Upper lobe of right lung (tissue), 1 donor: ENCODE measurements around the gene NRXN3. TPM values are rescaled to one million over a fixed set of nuclear protein-coding genes. Genes with fewer than 3 reads are reported as not detected.
A peak's percentile ranks its signal among the peaks of the same experiment; 100 is the strongest.

Experiments used
- ATAC-seq: fragments of 200-7000 bp; cut with Tn5 transposase; one replicate; pipeline ENCODE4 v1.9.1; 2020; ENCODE audit warnings: mild to moderate bottlenecking, moderate library complexity
- DNase-seq: peaks from one replicate; pipeline ENCODE4 v3.0.0-alpha.2; 2020
- H3K27ac ChIP-seq: fragments of 200-600 bp; one replicate; pipeline ENCODE4 v1.8.0; 2022
- H3K27me3 ChIP-seq: fragments of 200-600 bp; one replicate; pipeline ENCODE4 v1.8.0; 2022; ENCODE audit warnings: mild to moderate bottlenecking
- H3K36me3 ChIP-seq: fragments of 200-600 bp; one replicate; pipeline ENCODE4 v1.8.0; 2022
- H3K4me1 ChIP-seq: fragments of 200-600 bp; one replicate; pipeline ENCODE4 v1.8.0; 2022
- H3K4me3 ChIP-seq: fragments of 200-600 bp; one replicate; pipeline ENCODE4 v1.8.0; 2022; ENCODE audit warnings: mild to moderate bottlenecking
- H3K9me3 ChIP-seq: fragments of 200-600 bp; one replicate; pipeline ENCODE4 v1.8.0; 2022
- intact Hi-C: fragments of 100-400 bp; cut with DNase I; formaldehyde crosslinking; loops from one replicate; pipeline ENCODE4 v1.11.0; 2022
- total RNA-seq: library from RNA; stranded (reverse); fragmentation: NEBNext Ultra II Directional; extraction: Animal tissue kit (Norgen Biotek cat#: 25700); gene quantifications from one replicate; pipeline ENCODE4 v1.2.1, GENCODE V29; 2021
- TF ChIP-seq, protein P1 (sequence below): fragments of 200-600 bp; IDR thresholded peaks from one replicate; pipeline ENCODE4 v1.8.0; 2022; ENCODE audit warnings: antibody characterized with exemption
- donor health status: DM: no; HTN: yes; CAD: no; lungs with severe emphysema.

NRXN3 gene
- total RNA-seq, 1 donor from 2014 or later = 10.0 TPM

DNA sequence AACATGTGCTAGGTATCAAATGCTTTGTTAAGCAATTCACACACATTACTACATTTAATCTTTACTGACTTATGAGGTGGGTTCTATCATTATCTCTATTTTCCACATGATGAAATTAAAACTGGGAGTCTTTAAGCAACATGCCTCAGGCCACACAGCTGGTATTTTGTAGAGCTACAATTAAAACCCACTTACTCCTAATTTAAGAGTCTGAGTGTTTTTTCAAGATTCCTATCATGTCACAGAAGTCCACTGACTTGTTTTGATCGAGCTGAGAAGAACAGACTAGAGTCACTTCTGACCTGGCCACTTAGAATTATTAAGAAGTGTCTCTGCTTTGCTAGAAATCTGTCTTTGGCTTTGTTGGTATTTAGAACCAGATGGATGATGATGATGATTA lies 670.7 kb downstream of the NRXN3 start:
- no peaks in the 10 kb centered on the region for H3K36me3 ChIP-seq
- H3K9me3 ChIP-seq = no peaks in the 10 kb centered on the region
- no peak overlapping the region for H3K4me3 ChIP-seq
- no peaks in the 10 kb centered on the region for H3K27me3 ChIP-seq
- no peak for ATAC-seq
- TF ChIP-seq, protein P1, sequence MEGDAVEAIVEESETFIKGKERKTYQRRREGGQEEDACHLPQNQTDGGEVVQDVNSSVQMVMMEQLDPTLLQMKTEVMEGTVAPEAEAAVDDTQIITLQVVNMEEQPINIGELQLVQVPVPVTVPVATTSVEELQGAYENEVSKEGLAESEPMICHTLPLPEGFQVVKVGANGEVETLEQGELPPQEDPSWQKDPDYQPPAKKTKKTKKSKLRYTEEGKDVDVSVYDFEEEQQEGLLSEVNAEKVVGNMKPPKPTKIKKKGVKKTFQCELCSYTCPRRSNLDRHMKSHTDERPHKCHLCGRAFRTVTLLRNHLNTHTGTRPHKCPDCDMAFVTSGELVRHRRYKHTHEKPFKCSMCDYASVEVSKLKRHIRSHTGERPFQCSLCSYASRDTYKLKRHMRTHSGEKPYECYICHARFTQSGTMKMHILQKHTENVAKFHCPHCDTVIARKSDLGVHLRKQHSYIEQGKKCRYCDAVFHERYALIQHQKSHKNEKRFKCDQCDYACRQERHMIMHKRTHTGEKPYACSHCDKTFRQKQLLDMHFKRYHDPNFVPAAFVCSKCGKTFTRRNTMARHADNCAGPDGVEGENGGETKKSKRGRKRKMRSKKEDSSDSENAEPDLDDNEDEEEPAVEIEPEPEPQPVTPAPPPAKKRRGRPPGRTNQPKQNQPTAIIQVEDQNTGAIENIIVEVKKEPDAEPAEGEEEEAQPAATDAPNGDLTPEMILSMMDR = no peak
- intact Hi-C loops = no loop called here
- H3K27ac ChIP-seq = no peak overlapping the region
- no peak for DNase-seq
- H3K4me1 ChIP-seq = no peaks in the 10 kb centered on the region

GRCh38 chr14:78847801-78848200 lies 677.6 kb downstream of the NRXN3 start:
- no peaks in the 10 kb centered on the region for H3K27me3 ChIP-seq
- H3K27ac ChIP-seq = no peak overlapping the region
- intact Hi-C loops = no loop called here
- no peak overlapping the region for H3K4me3 ChIP-seq
- no peaks in the 10 kb centered on the region for H3K4me1 ChIP-seq
- no peaks in the 10 kb centered on the region for H3K9me3 ChIP-seq
- ATAC-seq = no peak
- H3K36me3 ChIP-seq = no peaks in the 10 kb centered on the region
- TF ChIP-seq, protein P1 = no peak
- DNase-seq = no peak

DNA sequence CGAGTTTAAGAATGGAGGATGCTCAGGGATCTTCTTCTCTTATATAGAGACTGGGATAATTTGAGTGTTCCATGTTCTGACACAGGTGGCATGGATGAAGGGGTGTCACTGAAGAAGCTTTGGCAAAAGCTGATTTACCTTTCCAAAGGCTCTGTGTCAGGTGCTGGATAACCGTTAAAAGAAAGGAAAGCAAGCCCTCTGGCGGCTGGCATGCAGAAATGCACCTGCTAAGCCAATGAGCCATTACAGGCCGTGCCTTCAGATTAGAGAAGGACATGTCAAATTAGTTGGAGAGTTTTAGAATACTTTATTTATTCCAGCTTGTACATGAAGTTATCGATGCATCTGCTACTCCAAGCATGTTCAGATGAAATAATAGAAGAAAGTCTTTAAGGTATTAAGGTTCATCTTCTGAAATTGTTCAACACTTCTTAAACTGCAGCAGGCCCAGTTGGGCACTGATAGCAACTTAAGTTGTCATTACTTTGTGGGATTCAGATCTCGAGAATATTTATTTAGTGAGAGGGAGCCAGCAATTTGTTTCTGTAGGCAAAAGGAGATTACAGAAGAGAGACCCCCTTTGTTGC lies 678.2 kb downstream of the NRXN3 start:
- no peak for DNase-seq
- no peaks in the 10 kb centered on the region for H3K27me3 ChIP-seq
- intact Hi-C loops = no loop called here

DNA sequence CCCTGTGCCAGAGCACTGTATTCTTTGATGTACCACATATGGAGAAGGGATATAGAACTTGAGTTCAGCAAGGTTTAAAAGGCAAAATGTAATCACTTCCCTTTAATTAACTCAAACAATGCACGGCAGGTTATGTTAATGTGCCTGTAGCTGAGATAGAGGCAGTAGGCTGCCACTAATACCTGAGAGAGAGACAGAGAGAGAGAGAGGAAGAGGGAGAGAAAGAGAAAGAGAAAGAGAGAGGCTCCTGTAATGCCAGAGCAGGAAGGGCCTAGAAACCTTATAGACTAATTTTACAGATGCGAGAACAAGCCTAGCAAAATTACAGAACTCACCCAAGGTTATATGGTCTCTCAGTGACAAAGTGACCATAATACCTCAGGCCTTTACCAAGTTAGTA lies 679.8 kb downstream of the NRXN3 start:
- Histone ChIP-seq H3K27ac (no peak overlapping the region), H3K4me1 (no peaks in the 10 kb centered on the region), H3K9me3 (no peaks in the 10 kb centered on the region), H3K27me3 (no peaks in the 10 kb centered on the region), H3K4me3 (no peak overlapping the region), H3K36me3 (no peaks in the 10 kb centered on the region)
- DNase-seq (no peak), ATAC-seq (no peak)
- TF ChIP-seq, protein P1 = no peak
- intact Hi-C loops = no loop called here

More for the DNA sequence above, 678.2 kb downstream of the NRXN3 start:
- no peaks in the 10 kb centered on the region for H3K9me3 ChIP-seq
- H3K4me3 ChIP-seq = no peak overlapping the region
- H3K27ac ChIP-seq = no peak overlapping the region
- TF ChIP-seq, protein P1 = peak; percentile 82
- H3K4me1 ChIP-seq = no peaks in the 10 kb centered on the region
- no peaks in the 10 kb centered on the region for H3K36me3 ChIP-seq
- peak; percentile 85 for ATAC-seq

- H3K4me1 ChIP-seq = no peaks in the 10 kb centered on the region
- TF ChIP-seq, protein P1 = no peak
- H3K27me3 ChIP-seq = no peaks in the 10 kb centered on the region
- H3K4me3 ChIP-seq = no peak overlapping the region
- no peaks in the 10 kb centered on the region for H3K9me3 ChIP-seq
- no peaks in the 10 kb centered on the region for H3K36me3 ChIP-seq
- intact Hi-C loops = no loop called here
- DNase-seq = no peak
- no peak overlapping the region for H3K27ac ChIP-seq
- no peak for ATAC-seq
Measured at GRCh38 chr14:78851189-78851588, 681.0 kb downstream of the NRXN3 start.

DNA sequence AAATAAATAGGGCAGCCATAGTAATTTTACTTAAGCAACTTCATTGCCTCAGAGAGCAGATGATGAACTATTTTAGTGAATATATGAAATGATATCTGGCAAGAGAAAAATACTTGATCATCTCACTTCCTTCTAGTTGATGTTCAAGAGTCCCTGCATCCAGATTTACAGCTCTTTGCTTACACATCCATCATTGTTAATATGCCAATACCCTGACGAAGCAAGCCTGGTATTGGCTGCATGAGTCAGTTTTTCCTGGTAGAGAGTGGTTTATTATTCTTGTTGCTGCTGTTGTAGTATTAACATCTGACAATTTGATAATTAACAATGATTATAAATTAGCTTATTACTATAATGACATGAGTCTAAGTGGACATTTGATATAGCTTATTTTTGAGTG lies 681.9 kb downstream of the NRXN3 start:
- Histone ChIP-seq H3K9me3 (no peaks in the 10 kb centered on the region), H3K27ac (no peak overlapping the region), H3K4me1 (no peaks in the 10 kb centered on the region), H3K27me3 (no peaks in the 10 kb centered on the region), H3K4me3 (no peak overlapping the region), H3K36me3 (no peaks in the 10 kb centered on the region)
- intact Hi-C loops = no loop called here
- ATAC-seq = no peak
- TF ChIP-seq, protein P1 = no peak
- no peak for DNase-seq
